C4-2B (cell line): Measurements from ENCODE around the gene SLC1A7.

Experiments
- H3K27ac ChIP-seq: fragments of 450-650 bp; 2 replicates; pipeline ENCODE4 v1.5.1; 2017
- CTCF ChIP-seq: fragments of 450-650 bp; conservative IDR thresholded peaks from 2 replicates; pipeline ENCODE4 v1.5.1; 2017; ENCODE audit warnings: mild to moderate bottlenecking
- ZFX ChIP-seq: fragments of 450-650 bp; IDR thresholded peaks from 2 replicates; pipeline ENCODE4 v1.6.1; 2017

SLC1A7 gene

GRCh38 chr1:53140451-53140850 is 2.0 kb downstream of the SLC1A7 start:
- TF ChIP-seq CTCF (no peak), ZFX (no peak)
- H3K27ac ChIP-seq = no peak overlapping the region

- no peak for TF ChIP-seq CTCF
- TF ChIP-seq ZFX = no peak
- H3K27ac ChIP-seq = no peak overlapping the region
These were observed 2.5 kb downstream of the SLC1A7 start for GRCh38 chr1:53139951-53140361.

GRCh38 chr1:53138991-53139884 is 3.2 kb downstream of the SLC1A7 start:
- no peak overlapping the region for H3K27ac ChIP-seq
- TF ChIP-seq ZFX = no peak
- no peak for TF ChIP-seq CTCF

GRCh38 chr1:53137729-53138128 is 4.7 kb downstream of the SLC1A7 start:
- H3K27ac ChIP-seq = no peak overlapping the region
- TF ChIP-seq CTCF = no peak
- TF ChIP-seq ZFX = no peak

- TF ChIP-seq CTCF = no peak
- no peak for TF ChIP-seq ZFX
- no peak overlapping the region for H3K27ac ChIP-seq
These were observed 6.7 kb downstream of the SLC1A7 start for GRCh38 chr1:53135735-53136114.

- TF ChIP-seq CTCF (no peak), ZFX (no peak)
- H3K27ac ChIP-seq = no peak overlapping the region
These were observed 7.3 kb downstream of the SLC1A7 start for GRCh38 chr1:53134961-53135734.

GRCh38 chr1:53134042-53134485 is 8.4 kb downstream of the SLC1A7 start:
- TF ChIP-seq ZFX = no peak
- no peak for TF ChIP-seq CTCF
- H3K27ac ChIP-seq = no peak overlapping the region
